ENCODE results near the gene PSTK.

Gene PSTK

GRCh38 chr10:122962405-122962804, 17.8 kb upstream of the PSTK start:
- H3K9ac ChIP-seq (ENCODE audit: low read length in 2 of 2): no peak overlapping the region
- no peaks in the 10 kb centered on the region for H3K4me1 ChIP-seq (ENCODE audit: control insufficient read depth, insufficient read depth, low read length)
- no peak overlapping the region for H3K4me3 ChIP-seq (ENCODE audit: low read length in 2 of 2)
- no peak overlapping the region for H3K27ac ChIP-seq (ENCODE audit: low read length)
- H3K27me3 ChIP-seq (ENCODE audit: control insufficient read depth in 1 of 2, insufficient read depth in 2 of 2, low read length in 2 of 2): no peaks in the 10 kb centered on the region
- no peaks in the 10 kb centered on the region for H3K36me3 ChIP-seq (ENCODE audit: control insufficient read depth in 2 of 2, insufficient read depth in 2 of 2, low read length in 2 of 2)
- peaks cover 6 to 7% of the 10 kb centered on the region in 2 donors for H3K9me3 ChIP-seq (ENCODE audit: control insufficient read depth in 2 of 2, low read length in 2 of 2)

DNA sequence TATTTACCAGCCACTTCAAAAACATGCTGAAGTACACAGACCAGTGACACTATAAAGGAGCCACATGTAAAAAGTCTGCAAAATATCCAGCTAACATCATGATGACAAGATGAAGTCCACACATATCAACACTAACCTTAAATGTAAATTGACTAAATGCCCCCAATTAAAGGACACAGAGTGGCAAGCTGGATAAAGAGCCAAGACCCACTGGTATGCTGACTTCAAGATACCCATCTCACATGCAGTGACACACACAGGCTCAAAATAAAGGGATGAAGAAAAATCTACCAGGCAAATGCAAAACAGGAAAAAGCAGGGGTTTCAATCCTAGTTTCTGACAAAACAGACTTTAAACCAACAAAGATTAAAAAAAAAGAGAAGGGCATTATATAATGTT, 13.3 kb upstream of the PSTK start:
- Histone ChIP-seq H3K9me3 (ENCODE audit: control insufficient read depth in 2 of 2, low read length in 2 of 2) (peaks cover 6 to 7% of the 10 kb centered on the region in 2 donors), H3K4me3 (ENCODE audit: low read length in 2 of 2) (no peak overlapping the region), H3K27me3 (ENCODE audit: control insufficient read depth in 1 of 2, insufficient read depth in 2 of 2, low read length in 2 of 2) (no peaks in the 10 kb centered on the region), H3K27ac (ENCODE audit: low read length) (no peak overlapping the region), H3K9ac (ENCODE audit: low read length in 2 of 2) (no peak overlapping the region), H3K36me3 (ENCODE audit: control insufficient read depth in 2 of 2, insufficient read depth in 2 of 2, low read length in 2 of 2) (no peaks in the 10 kb centered on the region), H3K4me1 (ENCODE audit: control insufficient read depth, insufficient read depth, low read length) (no peaks in the 10 kb centered on the region)

GRCh38 chr10:122968698-122969097, 11.5 kb upstream of the PSTK start:
- Histone ChIP-seq H3K9me3 (ENCODE audit: control insufficient read depth in 2 of 2, low read length in 2 of 2) (peaks cover 6 to 7% of the 10 kb centered on the region in 2 donors), H3K27ac (ENCODE audit: low read length) (no peak overlapping the region), H3K4me1 (ENCODE audit: control insufficient read depth, insufficient read depth, low read length) (no peaks in the 10 kb centered on the region), H3K36me3 (ENCODE audit: control insufficient read depth in 2 of 2, insufficient read depth in 2 of 2, low read length in 2 of 2) (no peaks in the 10 kb centered on the region), H3K4me3 (ENCODE audit: low read length in 2 of 2) (no peak overlapping the region), H3K27me3 (ENCODE audit: control insufficient read depth in 1 of 2, insufficient read depth in 2 of 2, low read length in 2 of 2) (no peaks in the 10 kb centered on the region), H3K9ac (ENCODE audit: low read length in 2 of 2) (no peak overlapping the region)

GRCh38 chr10:122974023-122974422, 6.2 kb upstream of the PSTK start:
- H3K4me3 ChIP-seq (ENCODE audit: low read length in 2 of 2): no peak overlapping the region
- no peaks in the 10 kb centered on the region for H3K4me1 ChIP-seq (ENCODE audit: control insufficient read depth, insufficient read depth, low read length)
- no peak overlapping the region for H3K27ac ChIP-seq (ENCODE audit: low read length)
- no peak overlapping the region for H3K9ac ChIP-seq (ENCODE audit: low read length in 2 of 2)
- H3K27me3 ChIP-seq (ENCODE audit: control insufficient read depth in 1 of 2, insufficient read depth in 2 of 2, low read length in 2 of 2): peaks cover 0 to 2% of the 10 kb centered on the region in 2 donors
- no peaks in the 10 kb centered on the region for H3K9me3 ChIP-seq (ENCODE audit: control insufficient read depth in 2 of 2, low read length in 2 of 2)
- H3K36me3 ChIP-seq (ENCODE audit: control insufficient read depth in 2 of 2, insufficient read depth in 2 of 2, low read length in 2 of 2): no peaks in the 10 kb centered on the region

GRCh38 chr10:122974543-122975064, 5.6 kb upstream of the PSTK start:
- peaks cover 0 to 2% of the 10 kb centered on the region in 2 donors for H3K27me3 ChIP-seq (ENCODE audit: control insufficient read depth in 1 of 2, insufficient read depth in 2 of 2, low read length in 2 of 2)
- peaks cover 3% of the 10 kb centered on the region for H3K4me1 ChIP-seq (ENCODE audit: control insufficient read depth, insufficient read depth, low read length)
- H3K9ac ChIP-seq (ENCODE audit: low read length in 2 of 2): no peak overlapping the region
- no peaks in the 10 kb centered on the region for H3K36me3 ChIP-seq (ENCODE audit: control insufficient read depth in 2 of 2, insufficient read depth in 2 of 2, low read length in 2 of 2)
- no peak overlapping the region for H3K27ac ChIP-seq (ENCODE audit: low read length)
- H3K9me3 ChIP-seq (ENCODE audit: control insufficient read depth in 2 of 2, low read length in 2 of 2): no peaks in the 10 kb centered on the region
- H3K4me3 ChIP-seq (ENCODE audit: low read length in 2 of 2): no peak overlapping the region

DNA sequence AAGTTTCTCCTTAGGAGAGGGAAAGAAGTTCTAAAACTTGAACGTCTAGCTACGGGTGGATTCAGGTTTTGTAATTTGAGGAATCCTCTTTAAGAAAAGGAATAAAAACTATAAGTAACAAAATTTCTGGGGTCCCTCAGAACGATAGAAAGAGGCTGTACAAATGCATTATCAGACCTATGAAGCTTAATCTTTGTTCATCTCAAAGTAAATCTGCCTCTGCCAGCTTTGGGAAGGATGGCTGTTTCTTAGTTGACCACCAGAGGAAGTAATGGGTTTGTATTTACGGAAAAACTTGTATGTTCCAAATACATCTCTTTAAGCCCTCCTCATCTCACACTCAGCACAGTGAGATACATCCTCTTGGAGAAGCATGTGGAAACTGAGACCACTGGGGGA, 864 bp downstream of the PSTK start:
- no peak overlapping the region for H3K9ac ChIP-seq (ENCODE audit: low read length in 2 of 2)
- H3K27me3 ChIP-seq (ENCODE audit: control insufficient read depth in 1 of 2, insufficient read depth in 2 of 2, low read length in 2 of 2): no peaks in the 10 kb centered on the region
- H3K27ac ChIP-seq (ENCODE audit: low read length): no peak overlapping the region
- peak overlapping the region; percentile 76 to 90 for H3K4me3 ChIP-seq (ENCODE audit: low read length in 2 of 2)
- H3K36me3 ChIP-seq (ENCODE audit: control insufficient read depth in 2 of 2, insufficient read depth in 2 of 2, low read length in 2 of 2): no peaks in the 10 kb centered on the region
- no peaks in the 10 kb centered on the region for H3K9me3 ChIP-seq (ENCODE audit: control insufficient read depth in 2 of 2, low read length in 2 of 2)
- peaks cover 12% of the 10 kb centered on the region for H3K4me1 ChIP-seq (ENCODE audit: control insufficient read depth, insufficient read depth, low read length)

- Histone ChIP-seq H3K9me3 (ENCODE audit: control insufficient read depth in 2 of 2, low read length in 2 of 2) (no peaks in the 10 kb centered on the region), H3K9ac (ENCODE audit: low read length in 2 of 2) (no peak overlapping the region), H3K4me3 (ENCODE audit: low read length in 2 of 2) (no peak overlapping the region), H3K36me3 (ENCODE audit: control insufficient read depth in 2 of 2, insufficient read depth in 2 of 2, low read length in 2 of 2) (no peaks in the 10 kb centered on the region), H3K27me3 (ENCODE audit: control insufficient read depth in 1 of 2, insufficient read depth in 2 of 2, low read length in 2 of 2) (no peaks in the 10 kb centered on the region), H3K4me1 (ENCODE audit: control insufficient read depth, insufficient read depth, low read length) (peaks cover 12% of the 10 kb centered on the region), H3K27ac (ENCODE audit: low read length) (no peak overlapping the region)
These were observed 3.7 kb downstream of the PSTK start for GRCh38 chr10:122983898-122984297.

DNA sequence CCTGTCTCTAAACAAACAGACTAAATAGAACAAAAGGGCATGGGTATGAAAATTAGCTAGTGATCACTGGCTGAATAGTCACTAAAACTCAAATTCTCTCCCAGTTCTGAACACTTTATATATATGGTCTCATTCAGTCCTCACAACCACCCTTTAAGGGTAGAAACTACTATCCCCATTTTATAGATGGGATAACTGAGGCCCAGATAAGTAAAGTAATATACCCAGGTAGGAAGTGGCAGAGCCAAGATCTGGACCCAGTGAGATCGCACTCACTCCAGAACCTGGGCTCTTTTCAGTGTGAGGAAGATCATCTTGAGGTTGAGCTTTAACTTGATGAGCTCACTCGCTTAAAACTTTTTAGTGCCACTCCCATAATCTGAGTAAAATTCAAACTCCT, 4.5 kb downstream of the PSTK start:
- Histone ChIP-seq H3K4me1 (ENCODE audit: control insufficient read depth, insufficient read depth, low read length) (peaks cover 8% of the 10 kb centered on the region), H3K27ac (ENCODE audit: low read length) (no peak overlapping the region), H3K36me3 (ENCODE audit: control insufficient read depth in 2 of 2, insufficient read depth in 2 of 2, low read length in 2 of 2) (no peaks in the 10 kb centered on the region)

GRCh38 chr10:122986335-122986734, 6.1 kb downstream of the PSTK start:
- H3K9ac ChIP-seq (ENCODE audit: low read length in 2 of 2): no peak overlapping the region
- H3K27ac ChIP-seq (ENCODE audit: low read length): no peak overlapping the region

More for the DNA sequence above, 4.5 kb downstream of the PSTK start:
- H3K9ac ChIP-seq (ENCODE audit: low read length in 2 of 2): no peak overlapping the region
- no peaks in the 10 kb centered on the region for H3K27me3 ChIP-seq (ENCODE audit: control insufficient read depth in 1 of 2, insufficient read depth in 2 of 2, low read length in 2 of 2)
- no peaks in the 10 kb centered on the region for H3K9me3 ChIP-seq (ENCODE audit: control insufficient read depth in 2 of 2, low read length in 2 of 2)
- H3K4me3 ChIP-seq (ENCODE audit: low read length in 2 of 2): no peak overlapping the region

GRCh38 chr10:122988501-122988900, 8.3 kb downstream of the PSTK start:
- Histone ChIP-seq H3K4me1 (ENCODE audit: control insufficient read depth, insufficient read depth, low read length) (no peaks in the 10 kb centered on the region), H3K9me3 (ENCODE audit: control insufficient read depth in 2 of 2, low read length in 2 of 2) (no peaks in the 10 kb centered on the region), H3K4me3 (ENCODE audit: low read length in 2 of 2) (no peak overlapping the region), H3K27ac (ENCODE audit: low read length) (no peak overlapping the region), H3K27me3 (ENCODE audit: control insufficient read depth in 1 of 2, insufficient read depth in 2 of 2, low read length in 2 of 2) (no peaks in the 10 kb centered on the region), H3K36me3 (ENCODE audit: control insufficient read depth in 2 of 2, insufficient read depth in 2 of 2, low read length in 2 of 2) (peaks cover 0 to 3% of the 10 kb centered on the region in 2 donors), H3K9ac (ENCODE audit: low read length in 2 of 2) (no peak overlapping the region)

More at GRCh38 chr10:122986335-122986734, 6.1 kb downstream of the PSTK start:
- no peaks in the 10 kb centered on the region for H3K9me3 ChIP-seq (ENCODE audit: control insufficient read depth in 2 of 2, low read length in 2 of 2)
- H3K27me3 ChIP-seq (ENCODE audit: control insufficient read depth in 1 of 2, insufficient read depth in 2 of 2, low read length in 2 of 2): no peaks in the 10 kb centered on the region
- no peaks in the 10 kb centered on the region for H3K4me1 ChIP-seq (ENCODE audit: control insufficient read depth, insufficient read depth, low read length)
- H3K36me3 ChIP-seq (ENCODE audit: control insufficient read depth in 2 of 2, insufficient read depth in 2 of 2, low read length in 2 of 2): peaks cover 0 to 3% of the 10 kb centered on the region in 2 donors
- no peak overlapping the region for H3K4me3 ChIP-seq (ENCODE audit: low read length in 2 of 2)

GRCh38 chr10:122990278-122990677, 10.1 kb downstream of the PSTK start:
- no peak overlapping the region for H3K27ac ChIP-seq (ENCODE audit: low read length)
- no peak overlapping the region for H3K4me3 ChIP-seq (ENCODE audit: low read length in 2 of 2)
- H3K36me3 ChIP-seq (ENCODE audit: control insufficient read depth in 2 of 2, insufficient read depth in 2 of 2, low read length in 2 of 2): peaks cover 15 to 16% of the 10 kb centered on the region in 2 donors
- H3K9me3 ChIP-seq (ENCODE audit: control insufficient read depth in 2 of 2, low read length in 2 of 2): no peaks in the 10 kb centered on the region
- H3K4me1 ChIP-seq (ENCODE audit: control insufficient read depth, insufficient read depth, low read length): no peaks in the 10 kb centered on the region
- no peak overlapping the region for H3K9ac ChIP-seq (ENCODE audit: low read length in 2 of 2)
- H3K27me3 ChIP-seq (ENCODE audit: control insufficient read depth in 1 of 2, insufficient read depth in 2 of 2, low read length in 2 of 2): no peaks in the 10 kb centered on the region
